ENCODE results near the gene POC1A. TPM values are rescaled to one million over a fixed set of nuclear protein-coding genes. Genes with fewer than 3 reads are reported as not detected.

Gene POC1A
- total RNA-seq, 1 experiment from 2014 or later = 35.0 TPM

DNA sequence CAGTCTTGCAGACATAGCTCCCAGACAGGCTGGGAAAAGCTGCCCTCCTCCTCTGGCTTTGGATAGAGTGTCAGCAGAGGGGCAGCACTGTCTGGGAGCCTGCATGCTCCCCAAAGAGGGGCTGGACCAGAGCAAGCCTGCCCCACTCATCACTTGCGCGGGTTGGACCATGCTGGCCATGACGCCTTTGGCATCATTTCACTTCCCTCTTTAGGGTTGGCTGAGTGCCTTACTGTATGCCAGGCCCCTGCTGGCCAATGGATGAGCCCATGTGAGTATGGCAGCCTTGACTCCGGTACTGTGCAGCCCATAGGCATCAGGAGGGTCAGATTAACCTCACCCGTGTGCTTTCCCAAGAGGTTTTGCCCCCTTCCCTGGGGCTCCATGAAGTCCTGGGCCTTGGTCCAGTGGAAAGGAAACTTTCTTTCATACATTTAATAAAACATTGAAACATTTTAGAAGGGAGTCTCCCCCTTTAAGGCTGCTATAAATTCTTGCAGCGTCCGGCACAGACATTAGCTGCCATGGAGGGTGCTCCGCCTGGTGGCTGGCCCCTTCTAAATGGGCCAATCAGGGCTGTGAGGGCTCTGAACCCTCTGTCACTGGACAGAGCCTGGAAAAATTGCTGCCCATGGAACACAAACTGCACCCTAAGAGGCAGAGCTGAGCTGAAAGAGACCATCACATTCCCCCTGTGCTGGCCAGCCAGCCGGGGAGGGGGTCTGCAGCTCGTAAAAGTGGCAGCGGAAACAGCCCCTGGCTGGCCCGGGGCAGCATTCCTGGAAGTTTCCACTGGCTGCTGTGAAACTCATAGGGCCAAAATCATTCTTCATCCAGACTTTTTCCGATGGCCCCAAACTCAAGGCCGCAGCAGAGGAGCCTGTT is 77.1 kb downstream of the POC1A start:
- CTCF ChIA-PET = no interaction called here
- intact Hi-C loops (cut with micrococcal nuclease; ENCODE audit: unreplicated experiment) = no loop called here

GRCh38 chr3:52073490-52073889 is 80.7 kb downstream of the POC1A start:
- POLR2A ChIA-PET (ENCODE audit: unreplicated experiment) = no interaction called here
- H3K4me2 ChIP-seq = no peak overlapping the region
- no peaks in the 10 kb centered on the region for H3K36me3 ChIP-seq (ENCODE audit: low read depth)
- no peaks in the 10 kb centered on the region for H3K27me3 ChIP-seq (ENCODE audit: insufficient read depth, low read depth)
- H3F3A ChIP-seq (ENCODE audit: insufficient read depth, low read depth) = no peaks in the 10 kb centered on the region
- BruUV-seq (replicated peaks) = no TSS peak
- no peak for DNase-seq
- H3K27ac ChIP-seq = no peak overlapping the region
- intact Hi-C loops (cut with micrococcal nuclease; ENCODE audit: unreplicated experiment) = no loop called here
- TF ChIP-seq CTCF (conservative IDR thresholded peaks at IDR 0.05) = no peak
- no peak for TF ChIP-seq EZH2 (IDR thresholded peaks at IDR 0.05; ENCODE audit: low read depth)
- no peaks in the 10 kb centered on the region for H3K4me1 ChIP-seq (replicated peaks; ENCODE audit: insufficient read depth)
- no peaks in the 10 kb centered on the region for H3K9me3 ChIP-seq (ENCODE audit: insufficient read depth, low read depth)
- no peaks in the 10 kb centered on the region for H4K20me1 ChIP-seq (ENCODE audit: insufficient read depth)
- CTCF ChIA-PET = no interaction called here
- H3K4me3 ChIP-seq = no peak overlapping the region
- H3K79me2 ChIP-seq (ENCODE audit: low read depth) = no peaks in the 10 kb centered on the region
- H2AFZ ChIP-seq = no peak overlapping the region
- H3K9me2 ChIP-seq (ENCODE audit: insufficient read depth) = no peaks in the 10 kb centered on the region

More for the DNA sequence above, 77.1 kb downstream of the POC1A start:
- H2AFZ ChIP-seq = no peak overlapping the region
- no peaks in the 10 kb centered on the region for H3K9me2 ChIP-seq (ENCODE audit: insufficient read depth)
- H3K36me3 ChIP-seq (ENCODE audit: low read depth) = no peaks in the 10 kb centered on the region
- H3K9me3 ChIP-seq (ENCODE audit: insufficient read depth, low read depth) = no peaks in the 10 kb centered on the region
- H3F3A ChIP-seq (ENCODE audit: insufficient read depth, low read depth) = no peaks in the 10 kb centered on the region
- no TSS peak for BruUV-seq (replicated peaks)
- no peaks in the 10 kb centered on the region for H3K27me3 ChIP-seq (ENCODE audit: insufficient read depth, low read depth)
- TF ChIP-seq EZH2 (IDR thresholded peaks at IDR 0.05; ENCODE audit: low read depth) (no peak), CTCF (conservative IDR thresholded peaks at IDR 0.05) (no peak)
- DNase-seq = no peak
- no peaks in the 10 kb centered on the region for H3K4me1 ChIP-seq (replicated peaks; ENCODE audit: insufficient read depth)
- POLR2A ChIA-PET (ENCODE audit: unreplicated experiment) = no interaction called here
- H3K4me3 ChIP-seq = no peak overlapping the region
- no peak overlapping the region for H3K27ac ChIP-seq
- H4K20me1 ChIP-seq (ENCODE audit: insufficient read depth) = no peaks in the 10 kb centered on the region
- no peaks in the 10 kb centered on the region for H3K79me2 ChIP-seq (ENCODE audit: low read depth)
- no peak overlapping the region for H3K4me2 ChIP-seq

DNA sequence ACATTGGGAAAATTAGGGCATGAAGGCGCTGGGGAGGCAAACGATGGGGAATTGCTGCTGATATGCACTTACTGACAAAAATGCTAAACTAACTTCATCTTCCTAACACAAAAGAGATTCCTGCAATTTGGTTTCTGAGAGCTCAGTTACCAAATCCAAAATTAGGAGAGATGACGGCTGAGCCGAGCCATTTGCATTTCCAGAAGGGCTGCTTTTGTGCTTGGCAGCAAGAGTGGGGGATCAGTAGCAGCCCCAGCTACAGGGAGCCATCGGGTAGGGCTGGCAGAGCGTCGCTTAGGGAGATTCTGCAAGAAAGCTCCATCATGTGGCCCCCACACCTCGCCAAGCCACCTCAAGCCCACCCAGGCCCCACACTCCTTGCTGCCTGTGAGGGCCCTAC is 81.8 kb downstream of the POC1A start:
- Histone ChIP-seq H3F3A (ENCODE audit: insufficient read depth, low read depth) (no peaks in the 10 kb centered on the region), H3K36me3 (ENCODE audit: low read depth) (no peaks in the 10 kb centered on the region), H3K79me2 (ENCODE audit: low read depth) (no peaks in the 10 kb centered on the region), H3K4me2 (no peak overlapping the region), H3K9me3 (ENCODE audit: insufficient read depth, low read depth) (no peaks in the 10 kb centered on the region), H2AFZ (no peak overlapping the region), H3K4me3 (no peak overlapping the region), H3K4me1 (replicated peaks; ENCODE audit: insufficient read depth) (no peaks in the 10 kb centered on the region), H3K27me3 (ENCODE audit: insufficient read depth, low read depth) (no peaks in the 10 kb centered on the region), H3K27ac (no peak overlapping the region), H3K9me2 (ENCODE audit: insufficient read depth) (no peaks in the 10 kb centered on the region), H4K20me1 (ENCODE audit: insufficient read depth) (no peaks in the 10 kb centered on the region)
- intact Hi-C loops (cut with micrococcal nuclease; ENCODE audit: unreplicated experiment) = no loop called here
- POLR2A ChIA-PET (ENCODE audit: unreplicated experiment) = no interaction called here
- no TSS peak for BruUV-seq (replicated peaks)
- TF ChIP-seq EZH2 (IDR thresholded peaks at IDR 0.05; ENCODE audit: low read depth) = no peak
- no peak for TF ChIP-seq CTCF (conservative IDR thresholded peaks at IDR 0.05)
- no peak for DNase-seq
- CTCF ChIA-PET = no interaction called here

Data from PC-9 (cell line).